CD4-positive, alpha-beta T cell treated with Interleukin-6 for 4 hours (primary cell): ENCODE measurements around the gene TIGD6.

Experiments used
- DNase-seq: peaks from one replicate; pipeline ENCODE4 v3.0.0-alpha.2; 2020; ENCODE audit warnings: mixed read lengths

The TIGD6 gene

GRCh38 chr5:150015415-150015814, 15.0 kb upstream of the TIGD6 start:
- no peak for DNase-seq

DNA sequence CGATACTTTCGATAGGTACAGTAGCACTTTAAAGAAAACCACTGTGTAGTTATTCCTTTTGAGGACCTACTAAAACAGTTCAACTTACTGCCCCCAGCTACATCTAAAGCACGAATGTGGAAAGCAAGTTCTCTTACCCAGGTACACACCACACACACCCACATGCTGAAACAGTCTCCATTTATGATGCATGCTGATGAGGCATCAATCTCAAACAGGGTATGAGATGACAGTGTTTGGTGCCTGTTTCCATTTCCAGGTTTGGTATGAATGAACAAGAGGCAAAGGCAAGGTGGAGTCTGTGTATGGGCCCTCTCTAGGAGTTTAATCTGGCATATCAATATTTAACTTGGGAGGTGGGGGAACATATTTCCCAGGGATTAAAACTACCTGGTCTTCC, 14.0 kb upstream of the TIGD6 start:
- DNase-seq = no peak

DNA sequence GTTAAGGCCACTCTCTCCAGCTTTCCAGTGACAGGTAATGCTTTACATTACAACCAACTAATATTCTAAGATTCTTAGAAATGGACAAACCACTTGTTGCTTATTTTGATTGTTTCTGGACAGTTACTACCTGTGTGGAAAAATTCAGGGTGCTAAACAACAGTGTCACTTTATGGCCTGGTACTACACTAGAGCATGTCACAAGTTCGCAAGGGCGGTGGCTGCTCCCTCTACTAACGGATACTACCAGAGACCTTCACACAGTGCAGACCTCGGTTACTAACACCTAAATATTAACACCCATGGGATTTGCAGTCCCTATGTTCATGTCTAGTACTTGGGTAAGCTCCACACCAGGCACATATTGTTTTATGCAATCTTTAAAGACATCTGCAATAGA, 13.5 kb upstream of the TIGD6 start:
- DNase-seq = no peak

DNA sequence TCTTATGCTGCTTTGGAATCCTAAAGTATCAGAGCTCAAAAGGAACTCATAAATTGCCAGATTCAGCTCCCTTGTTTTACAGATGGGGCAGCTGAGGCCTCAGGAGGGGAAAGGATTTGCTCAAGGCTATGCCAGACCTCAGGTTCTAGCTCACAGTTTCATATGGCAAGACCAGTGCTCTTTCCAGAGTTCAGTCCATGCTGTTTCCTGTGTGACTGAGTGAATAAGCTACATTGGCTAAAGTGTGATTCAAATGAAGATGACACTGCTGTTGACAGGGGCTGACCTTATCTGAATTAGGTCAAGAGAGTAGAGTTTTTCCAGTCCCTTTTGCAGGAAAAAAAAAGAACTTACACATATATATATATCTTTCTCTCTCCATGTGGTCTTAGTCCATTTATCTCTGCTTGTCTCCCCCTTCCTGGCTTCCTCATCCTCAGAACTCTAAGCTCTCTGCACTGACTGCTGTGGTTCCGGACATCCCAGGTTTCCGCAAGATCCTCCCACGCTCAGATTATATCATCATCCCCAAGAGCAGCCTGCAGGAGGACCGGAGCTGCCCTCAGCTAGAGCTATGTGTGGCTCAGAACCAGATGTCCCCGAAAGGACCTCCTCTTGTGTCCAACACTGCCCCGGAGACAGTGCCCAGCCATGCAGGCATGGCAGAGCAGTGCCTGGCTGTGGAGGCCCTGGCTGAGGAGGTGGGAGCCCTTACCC, 9.4 kb upstream of the TIGD6 start:
- DNase-seq = no peak

- no peak for DNase-seq
These were observed 6.6 kb upstream of the TIGD6 start for GRCh38 chr5:150007050-150007449.

DNA sequence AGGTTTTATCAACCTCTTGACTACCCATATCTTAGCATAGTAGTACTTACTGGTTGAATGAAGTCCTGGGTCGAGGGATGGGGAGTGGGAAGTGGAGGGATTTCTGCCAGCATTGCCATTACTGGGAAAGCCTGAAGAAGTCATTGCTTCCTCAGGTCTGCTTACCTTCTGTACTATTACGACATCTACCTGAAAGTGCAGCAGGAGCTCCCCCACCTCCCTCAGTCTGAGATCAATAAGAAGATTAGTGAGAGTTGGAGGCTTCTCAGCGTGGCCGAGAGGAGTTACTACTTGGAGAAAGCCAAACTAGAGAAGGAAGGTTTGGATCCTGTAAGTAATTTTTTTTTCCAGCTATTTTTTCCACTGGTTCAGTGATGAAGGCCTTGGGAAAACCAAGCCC, 5.9 kb upstream of the TIGD6 start:
- DNase-seq = no peak

DNA sequence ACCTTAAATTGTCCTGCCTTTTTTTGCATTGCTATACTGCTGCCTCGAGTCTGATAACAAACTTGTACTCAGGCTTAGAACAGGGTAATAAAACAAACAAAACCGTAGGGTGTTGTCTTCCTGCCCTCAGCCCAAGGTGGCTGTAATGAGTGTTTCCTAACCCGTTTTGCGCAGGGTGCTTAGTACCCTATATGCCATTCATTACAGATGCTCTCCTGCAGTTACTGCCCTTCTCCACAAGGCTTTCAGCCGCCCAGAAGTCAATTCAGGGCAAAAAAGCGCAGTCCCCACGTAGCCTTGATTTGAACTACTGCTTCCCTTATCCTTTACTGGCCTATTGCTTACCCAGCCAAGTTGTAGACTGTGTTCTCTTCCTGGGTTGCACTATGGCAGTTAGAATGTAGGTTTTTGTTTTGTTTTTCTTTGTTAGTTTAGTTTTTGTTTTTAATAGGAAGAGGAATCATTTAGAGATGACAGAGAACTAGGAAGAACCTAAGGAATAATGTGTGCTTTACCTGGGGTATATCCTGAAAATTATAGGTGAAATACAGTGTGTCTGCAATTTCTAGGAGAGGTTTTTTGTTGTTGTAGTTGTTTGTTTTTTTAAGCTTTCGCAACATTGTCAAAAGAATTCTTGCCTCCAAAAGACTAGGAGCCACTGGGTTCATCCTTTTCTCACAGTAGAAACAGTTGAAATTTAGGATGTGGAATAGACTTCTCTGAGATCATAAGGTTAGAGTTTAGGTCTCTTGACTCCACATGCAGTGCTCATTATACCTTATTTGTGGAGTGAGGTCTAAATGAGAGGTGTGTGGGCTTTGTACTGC, 1.4 kb upstream of the TIGD6 start:
- peak; percentile 62 for DNase-seq

- DNase-seq = peak; percentile 48
These were observed 671 bp upstream of the TIGD6 start for GRCh38 chr5:150000990-150001659.

DNA sequence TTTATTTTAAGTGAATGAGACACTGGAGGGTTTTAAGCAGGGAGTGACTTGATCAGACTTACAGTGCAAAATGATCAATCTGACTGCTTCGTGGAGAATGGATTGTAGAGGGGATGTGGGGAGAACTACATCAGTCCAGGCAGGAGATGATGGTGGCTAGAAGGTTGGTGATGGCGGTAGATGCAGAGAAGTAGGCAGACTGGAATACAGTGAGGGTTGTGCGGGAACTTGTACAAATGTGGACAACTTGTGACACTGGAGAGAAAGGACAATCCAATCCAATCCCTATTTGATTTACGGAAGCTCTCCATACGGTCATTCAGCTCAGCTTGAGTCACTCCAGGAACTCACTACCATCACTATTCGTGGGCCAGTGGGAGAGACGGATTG, 593 bp downstream of the TIGD6 start:
- no peak for DNase-seq

GRCh38 chr5:149999359-149999758, 1.1 kb downstream of the TIGD6 start:
- no peak for DNase-seq

GRCh38 chr5:149998281-149998680, 2.2 kb downstream of the TIGD6 start:
- DNase-seq = no peak

DNA sequence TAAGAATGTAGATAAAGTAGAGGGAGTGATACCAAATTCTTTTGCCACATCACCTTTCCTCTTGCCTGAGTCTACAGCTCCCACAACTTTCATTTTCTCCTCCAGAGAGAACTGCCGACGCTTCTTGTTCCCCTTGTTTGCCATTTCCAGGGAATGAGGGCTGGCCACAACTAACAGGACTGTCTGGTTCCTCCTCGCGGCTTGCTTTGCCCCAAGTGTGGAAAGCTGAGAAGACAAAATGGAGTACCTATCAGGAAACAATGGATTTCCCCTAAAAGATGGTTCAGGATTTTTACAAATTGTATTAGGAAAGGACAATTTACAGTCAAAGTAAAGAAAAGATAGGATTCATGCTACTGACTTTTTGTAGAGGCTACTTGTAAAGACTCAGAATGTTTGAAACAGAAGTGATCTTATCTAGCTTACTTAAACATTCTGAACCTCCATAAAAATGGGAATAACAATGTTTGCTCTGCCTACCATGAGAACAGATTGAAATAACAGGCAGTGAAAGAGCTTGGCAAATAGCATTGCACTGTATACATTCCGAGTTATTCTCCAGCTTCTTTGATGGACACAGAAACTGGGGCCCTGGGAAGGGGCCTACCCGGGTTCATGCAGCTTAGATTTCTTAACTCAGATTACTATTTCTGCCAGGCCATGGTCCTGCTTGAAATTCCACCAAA, 4.1 kb downstream of the TIGD6 start:
- no peak for DNase-seq

DNA sequence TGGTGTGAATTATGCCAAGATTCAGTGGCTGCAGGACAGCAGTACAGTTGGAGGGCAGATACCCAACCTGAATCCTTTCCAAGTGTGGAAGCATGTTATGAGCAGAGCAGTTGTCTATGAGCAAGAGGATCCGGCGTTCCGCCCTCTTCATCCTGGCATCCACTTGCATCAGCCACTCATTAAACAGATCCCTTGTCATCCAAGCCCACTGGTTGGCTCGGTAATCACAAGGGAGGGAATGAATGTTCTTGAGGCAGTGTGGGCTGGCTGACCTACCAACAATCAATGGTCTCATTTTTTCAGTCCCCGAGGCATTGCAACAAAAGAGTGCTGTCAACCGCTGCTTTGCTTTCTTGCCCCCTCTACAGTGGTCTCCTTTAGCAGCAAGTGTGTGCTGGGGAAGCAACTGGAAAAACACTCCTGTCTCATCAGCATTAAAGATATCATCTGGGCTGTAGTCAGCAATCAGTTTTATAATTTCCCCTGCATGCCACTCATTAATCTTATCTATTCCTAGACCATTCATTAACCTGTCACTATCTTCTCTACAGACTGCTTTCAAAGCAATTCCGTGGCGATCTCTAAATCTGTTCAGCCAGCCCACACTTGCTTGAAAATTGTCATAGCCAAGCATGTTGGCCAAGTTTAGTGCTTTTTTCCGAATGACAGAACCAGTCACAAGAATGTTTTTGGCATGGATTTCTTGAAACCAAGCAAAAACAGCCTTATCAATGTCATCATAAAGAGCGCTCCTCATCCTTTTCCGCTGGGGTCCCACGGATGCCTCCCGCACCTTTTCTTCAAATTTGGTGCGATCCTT, 4.9 kb downstream of the TIGD6 start:
- no peak for DNase-seq

DNA sequence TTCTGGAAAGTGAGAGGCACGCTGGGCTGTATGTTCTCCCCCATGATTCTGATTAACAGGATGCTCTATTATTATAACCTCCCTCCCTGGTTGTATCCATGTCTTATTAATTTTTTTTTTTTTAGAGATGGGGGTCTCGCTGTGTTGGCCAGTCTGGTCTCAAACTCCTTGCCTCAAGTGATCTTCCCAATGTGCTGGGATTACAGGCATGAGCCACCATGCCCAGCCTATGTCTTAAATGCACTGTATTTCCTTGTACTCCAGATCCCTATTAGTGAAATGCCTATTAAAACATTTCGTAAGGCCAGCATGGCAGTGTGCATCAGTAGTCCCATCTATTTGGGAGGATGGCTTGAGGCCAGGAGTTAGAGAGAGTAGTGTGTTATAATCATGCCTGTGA, 7.0 kb downstream of the TIGD6 start:
- no peak for DNase-seq

DNA sequence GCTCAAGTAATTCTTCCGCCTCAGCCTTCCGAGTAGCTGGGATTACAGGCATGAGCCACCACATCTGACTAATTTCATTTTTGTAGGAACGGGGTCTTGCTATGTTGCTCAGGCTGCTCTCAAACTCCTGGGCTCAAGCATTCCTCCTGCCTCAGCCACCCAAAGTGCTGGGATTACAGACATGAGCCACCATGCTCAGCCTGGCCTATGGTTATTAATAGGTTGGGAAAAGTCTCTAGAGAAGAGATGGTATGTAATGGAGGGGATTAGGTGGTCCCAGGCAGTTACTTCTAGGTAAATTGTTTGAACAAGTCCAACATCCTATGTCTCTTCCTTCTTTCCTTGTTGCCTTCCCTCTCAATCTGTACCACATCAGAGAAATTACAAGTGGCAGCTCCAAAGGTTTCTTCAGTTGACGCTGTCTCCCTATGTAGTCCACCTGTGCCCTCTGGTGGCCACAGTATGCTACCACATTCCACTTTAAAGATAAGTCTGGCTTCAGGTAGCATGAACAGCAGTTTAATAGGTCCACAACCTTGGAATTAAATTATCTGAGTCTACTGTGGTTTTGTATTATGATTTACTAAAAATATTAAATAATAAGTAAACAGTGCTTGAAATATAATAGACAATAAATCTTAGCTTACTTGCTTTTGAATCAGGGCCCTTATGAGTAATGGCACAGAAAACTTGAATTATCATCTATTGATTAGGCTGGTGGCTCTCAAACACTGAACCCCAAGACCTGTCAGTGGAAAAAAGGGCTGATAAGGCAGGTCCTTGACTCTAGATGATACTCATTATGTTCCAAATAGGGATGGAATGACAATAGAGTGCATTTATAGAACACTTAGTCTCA, 9.7 kb downstream of the TIGD6 start:
- peak; percentile 76 for DNase-seq

GRCh38 chr5:149988126-149988525, 12.3 kb downstream of the TIGD6 start:
- no peak for DNase-seq

- no peak for DNase-seq
These were observed 17.9 kb downstream of the TIGD6 start for GRCh38 chr5:149982505-149982904.

- no peak for DNase-seq
These were observed 19.2 kb downstream of the TIGD6 start for GRCh38 chr5:149981206-149981605.

DNA sequence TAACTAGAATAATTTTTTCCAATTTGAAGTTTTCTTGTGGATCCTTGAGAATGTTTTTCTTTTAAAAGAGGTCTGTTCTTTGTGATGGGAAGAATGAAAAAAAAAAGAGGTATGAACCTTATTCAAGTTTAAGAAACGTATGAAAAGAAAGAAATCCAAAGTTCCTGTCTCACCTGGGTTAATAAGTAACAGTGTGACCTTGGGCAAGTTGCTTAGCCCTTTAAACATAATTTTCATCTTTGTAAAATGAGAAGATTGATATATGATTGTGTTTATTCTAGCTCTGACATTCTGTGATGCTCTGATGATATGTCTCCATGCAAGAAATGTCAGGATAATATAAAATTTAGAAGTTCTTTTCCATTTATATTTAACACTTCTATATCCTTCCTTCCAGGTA, 20.6 kb downstream of the TIGD6 start:
- no peak for DNase-seq

GRCh38 chr5:149975409-149975808, 25.0 kb downstream of the TIGD6 start:
- no peak for DNase-seq

- no peak for DNase-seq
These were observed 31.1 kb downstream of the TIGD6 start for GRCh38 chr5:149969181-149969930.
